Cardiac fibroblast (primary cell): Measurements from ENCODE around the gene ATP5IF1.

ENCODE experiments used
- DNase-seq, 2 donors: peaks; one replicate each; pipeline versions ENCODE4 v3.0.0 to v3.0.0-alpha.2; 2010; ENCODE audit warnings: low read depth in 2 of 2
- H3K4me3 ChIP-seq, 2 donors: replicated peaks in 1 of 2; 1 replicate in 1 of 2; 2 replicates in 1 of 2; pipeline ENCODE4 v1.5.1; 2011; ENCODE audit warnings: low read depth in 2 of 2, low read length in 2 of 2, mild to moderate bottlenecking in 2 of 2, moderate library complexity in 1 of 2
- TF ChIP-seq, protein P1 (sequence below): IDR thresholded peaks from one replicate; pipeline ENCODE4 v1.5.1; 2011; ENCODE audit warnings: low read depth, mild to moderate bottlenecking, low read length, inconsistent platforms

ATP5IF1 gene

DNA sequence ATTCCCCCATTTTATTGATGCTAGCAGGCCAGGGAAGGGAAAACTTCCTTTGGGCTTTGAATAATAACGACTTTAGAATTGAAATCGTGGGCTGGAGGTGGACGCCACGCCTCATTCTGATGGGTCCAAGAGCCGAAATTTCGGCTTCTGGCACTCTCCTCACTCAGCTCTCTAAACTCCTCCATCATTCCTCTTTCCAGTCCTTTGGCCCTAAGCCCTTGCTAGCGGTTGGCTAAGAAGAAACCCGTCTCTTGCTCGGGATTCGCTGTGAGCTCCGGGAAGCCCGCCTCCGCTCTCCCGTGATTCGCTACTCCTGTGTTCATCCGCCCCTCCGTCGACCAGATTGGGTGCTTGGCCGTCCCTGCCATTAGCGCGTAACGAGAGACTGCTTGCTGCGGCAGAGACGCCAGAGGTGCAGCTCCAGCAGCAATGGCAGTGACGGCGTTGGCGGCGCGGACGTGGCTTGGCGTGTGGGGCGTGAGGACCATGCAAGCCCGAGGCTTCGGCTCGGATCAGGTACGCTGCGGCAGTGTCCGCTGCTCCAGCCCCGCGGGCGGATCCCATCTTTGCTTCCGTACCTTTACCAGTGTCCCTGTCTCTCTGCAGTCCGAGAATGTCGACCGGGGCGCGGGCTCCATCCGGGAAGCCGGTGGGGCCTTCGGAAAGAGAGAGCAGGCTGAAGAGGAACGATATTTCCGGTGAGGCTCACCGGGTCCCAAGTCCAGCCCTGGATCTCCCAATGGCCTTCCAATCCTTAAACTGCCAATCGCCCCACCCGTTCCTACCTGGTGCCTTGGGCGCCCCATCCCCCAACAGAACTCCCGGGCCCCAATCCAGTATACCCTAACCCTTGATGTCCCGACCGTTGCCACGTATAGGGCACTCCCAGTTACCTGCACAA, at the start of gene ATP5IF1:
Gene ATP5IF1, plus strand, starts transcription at position 370 of the 901 bp plus-strand sequence. Its CDS starts 60 bp downstream, at position 430.
- TF ChIP-seq, protein P1, sequence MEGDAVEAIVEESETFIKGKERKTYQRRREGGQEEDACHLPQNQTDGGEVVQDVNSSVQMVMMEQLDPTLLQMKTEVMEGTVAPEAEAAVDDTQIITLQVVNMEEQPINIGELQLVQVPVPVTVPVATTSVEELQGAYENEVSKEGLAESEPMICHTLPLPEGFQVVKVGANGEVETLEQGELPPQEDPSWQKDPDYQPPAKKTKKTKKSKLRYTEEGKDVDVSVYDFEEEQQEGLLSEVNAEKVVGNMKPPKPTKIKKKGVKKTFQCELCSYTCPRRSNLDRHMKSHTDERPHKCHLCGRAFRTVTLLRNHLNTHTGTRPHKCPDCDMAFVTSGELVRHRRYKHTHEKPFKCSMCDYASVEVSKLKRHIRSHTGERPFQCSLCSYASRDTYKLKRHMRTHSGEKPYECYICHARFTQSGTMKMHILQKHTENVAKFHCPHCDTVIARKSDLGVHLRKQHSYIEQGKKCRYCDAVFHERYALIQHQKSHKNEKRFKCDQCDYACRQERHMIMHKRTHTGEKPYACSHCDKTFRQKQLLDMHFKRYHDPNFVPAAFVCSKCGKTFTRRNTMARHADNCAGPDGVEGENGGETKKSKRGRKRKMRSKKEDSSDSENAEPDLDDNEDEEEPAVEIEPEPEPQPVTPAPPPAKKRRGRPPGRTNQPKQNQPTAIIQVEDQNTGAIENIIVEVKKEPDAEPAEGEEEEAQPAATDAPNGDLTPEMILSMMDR = no peak

DNA sequence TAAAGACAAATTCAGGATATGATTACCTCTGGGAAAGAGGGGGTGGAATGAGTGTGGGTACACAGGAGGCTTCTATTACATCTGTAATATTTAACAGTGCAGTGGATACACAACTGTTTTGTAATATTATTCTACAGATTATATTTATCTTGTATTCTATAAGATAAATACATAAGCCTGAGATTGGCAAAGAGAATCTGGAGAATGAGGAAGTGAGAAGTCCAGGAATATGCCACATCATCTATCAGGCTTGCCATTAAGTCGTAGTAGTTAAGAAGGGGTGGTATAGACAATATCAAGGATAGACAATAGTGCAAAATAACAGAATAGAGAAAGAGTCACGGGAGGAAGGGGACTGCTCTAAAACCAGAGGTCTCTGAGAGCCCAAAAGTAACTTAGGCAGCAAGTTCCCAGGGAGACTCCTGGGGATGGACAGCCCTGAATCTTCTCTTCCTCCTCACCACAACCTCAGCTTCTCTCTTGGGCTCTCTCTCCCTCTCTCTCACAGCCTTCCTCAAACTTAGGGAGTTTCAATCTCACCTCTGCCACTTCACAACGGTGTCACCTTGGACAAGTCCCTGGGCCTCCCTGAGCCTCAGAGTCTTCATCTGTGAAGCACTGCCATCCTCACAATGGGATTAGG, 45.5 kb upstream of the ATP5IF1 start:
- TF ChIP-seq, protein P1 = no peak
- peak; percentile 8 to 22 for DNase-seq
- H3K4me3 ChIP-seq = no peak overlapping the region

More for the DNA sequence above, at the start of gene ATP5IF1:
- DNase-seq = peak; percentile 98
- H3K4me3 ChIP-seq = peak within 1 kb of the TSS; percentile 99

DNA sequence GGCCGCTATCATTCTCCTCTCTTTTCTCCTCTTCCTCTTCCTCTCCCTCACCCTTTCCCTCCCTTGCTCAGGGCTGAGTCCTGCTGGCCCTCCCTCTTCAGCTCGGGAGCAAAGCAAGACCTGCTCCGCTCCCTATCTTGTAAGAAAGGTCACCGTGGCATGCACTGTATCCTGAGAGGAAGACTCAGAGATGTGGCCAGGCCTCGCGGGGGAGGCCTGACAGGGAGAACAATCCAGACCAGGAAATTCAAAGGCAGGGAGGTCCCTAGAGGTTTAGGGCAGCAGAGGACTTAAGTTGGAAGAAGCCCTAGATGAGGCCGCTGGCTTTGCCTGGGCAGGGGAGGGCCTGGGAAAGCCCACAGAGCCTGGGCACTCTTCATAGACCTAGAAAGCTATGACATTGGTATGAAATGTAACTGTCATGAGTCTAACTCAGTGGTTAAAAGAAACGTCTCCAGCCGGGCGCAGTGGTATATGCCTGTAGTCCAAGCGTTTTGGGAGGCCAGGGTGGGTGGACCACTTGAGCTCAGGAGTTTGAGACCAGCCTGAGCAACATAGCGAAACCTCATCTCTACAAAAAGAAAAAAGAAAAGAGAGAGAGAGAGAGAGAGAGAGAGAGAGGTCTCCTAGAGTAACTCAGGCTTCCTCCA, 44.8 kb upstream of the ATP5IF1 start:
- H3K4me3 ChIP-seq = no peak overlapping the region
- DNase-seq = peak; percentile 57 to 67
- TF ChIP-seq, protein P1 = no peak

DNA sequence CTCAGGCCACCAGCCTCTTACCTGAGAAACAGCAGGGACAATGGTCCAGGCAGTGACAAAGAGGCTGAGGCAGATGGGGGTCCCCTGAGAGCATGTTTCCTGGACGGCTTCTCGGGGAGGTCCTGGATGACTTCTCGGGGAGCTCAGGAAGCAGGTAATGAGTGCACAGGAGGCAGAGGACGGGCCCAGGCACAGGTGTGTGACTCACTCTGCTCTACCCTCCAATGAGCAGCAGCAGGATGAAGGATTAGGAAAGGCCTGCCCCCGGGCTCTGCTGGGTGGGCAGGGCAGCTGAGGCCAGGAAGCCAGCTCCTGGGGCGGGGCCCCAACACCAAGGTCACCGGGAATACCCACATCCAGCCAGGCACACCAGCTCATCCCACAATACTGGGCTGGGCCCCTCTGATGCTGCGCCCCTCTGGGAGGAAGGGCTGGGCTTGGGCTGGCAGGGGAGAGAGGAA, 42.2 kb upstream of the ATP5IF1 start:
- no peak for DNase-seq
- no peak overlapping the region for H3K4me3 ChIP-seq
- TF ChIP-seq, protein P1 = no peak

DNA sequence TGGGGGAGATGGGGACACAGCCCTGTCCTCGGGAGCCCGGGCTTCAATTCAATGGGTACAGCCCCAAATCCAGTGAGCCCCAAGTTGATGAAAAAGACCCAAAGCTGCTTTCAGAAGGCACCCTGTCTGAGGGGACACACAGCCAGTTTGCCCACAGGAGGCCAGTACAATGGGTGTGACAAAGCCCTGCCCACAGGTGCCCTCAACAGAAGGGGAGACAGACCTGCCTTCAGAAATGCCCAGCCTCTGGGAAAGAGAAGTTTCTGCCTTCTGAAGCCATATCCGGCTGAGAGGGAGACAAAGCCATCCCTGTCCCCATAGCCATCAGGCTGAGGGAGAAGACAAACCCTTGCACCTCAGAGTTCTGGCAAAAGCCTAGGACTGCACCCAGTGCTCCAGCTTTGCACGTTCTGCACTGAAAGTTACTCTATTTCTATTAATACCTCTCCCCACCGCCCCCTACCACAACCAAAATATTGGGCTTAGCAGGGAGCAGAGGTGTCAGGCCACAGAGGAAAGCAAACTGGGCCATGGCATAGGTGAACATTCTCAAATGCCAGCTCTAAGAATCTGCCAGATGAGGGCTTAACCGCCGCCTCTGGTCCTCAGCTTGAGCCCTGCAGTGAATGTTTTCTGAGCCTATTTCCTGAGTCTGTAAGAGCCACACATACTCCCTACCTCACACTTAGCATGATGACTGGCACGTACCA, 41.4 kb upstream of the ATP5IF1 start:
- no peak for DNase-seq
- no peak overlapping the region for H3K4me3 ChIP-seq
- TF ChIP-seq, protein P1 = no peak

DNA sequence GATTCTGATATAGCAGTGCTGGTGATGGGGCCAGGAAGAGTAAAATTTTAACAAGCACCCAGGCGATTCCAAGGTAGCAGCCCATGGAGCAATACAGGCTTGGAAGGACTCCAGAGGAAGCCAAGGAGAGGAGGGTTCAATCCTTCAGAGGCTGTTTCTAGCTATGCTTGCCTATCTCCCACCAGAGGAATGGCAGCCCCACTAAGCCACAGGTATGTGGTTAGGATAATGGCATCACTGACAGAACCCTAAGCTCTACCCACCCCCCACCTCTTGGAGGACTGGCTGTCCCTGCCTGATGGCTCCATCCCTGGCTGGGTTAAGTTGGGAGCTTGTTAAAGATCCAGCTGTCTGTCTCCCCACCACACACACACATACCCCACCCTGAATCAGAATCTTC, 40.1 kb upstream of the ATP5IF1 start:
- TF ChIP-seq, protein P1 = no peak
- no peak for DNase-seq
- H3K4me3 ChIP-seq = no peak overlapping the region
